ENCODE measurements around the gene RIC1. TPM values are rescaled to one million over a fixed set of nuclear protein-coding genes. Genes with fewer than 3 reads are reported as not detected.

RIC1 gene
- total and polyA plus RNA-seq, 2 of the 4 experiments (the other 2 are of a cell fraction) = 28.8 to 76.9 TPM

DNA sequence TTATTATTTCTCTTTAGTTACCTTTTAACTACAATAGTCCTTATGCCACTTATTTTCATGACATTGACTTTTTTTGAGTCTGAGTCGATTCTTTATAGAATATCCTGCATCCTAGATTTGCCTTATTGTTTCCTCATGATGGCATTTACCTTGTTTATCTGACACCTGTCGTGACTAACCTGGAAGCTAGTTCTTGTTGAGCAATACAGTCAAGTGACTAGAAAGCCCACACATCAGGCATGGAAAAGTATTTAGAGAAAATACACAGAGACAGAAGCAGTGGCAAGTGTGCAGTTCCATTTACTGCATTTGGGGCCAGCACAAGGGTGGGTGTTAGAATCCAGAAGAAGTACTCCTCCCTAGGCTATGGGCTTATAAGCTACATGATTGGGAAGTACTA, 106.2 kb downstream of the RIC1 start:
- Histone ChIP-seq H3K9ac (ENCODE audit: low read depth, low read length) (no peak overlapping the region), H3K18ac (ENCODE audit: low read depth, low read length) (no peak overlapping the region), H3K4me3 (ENCODE audit: insufficient read depth, low read depth, low read length) (no peak overlapping the region), H4K5ac (ENCODE audit: low read depth, low read length) (no peak overlapping the region), H3K4me1 (ENCODE audit: control insufficient read depth, insufficient read depth, low read length) (no peaks in the 10 kb centered on the region), H2AFZ (replicated peaks; ENCODE audit: low read length, poor library complexity) (no peak overlapping the region), H3K27me3 (ENCODE audit: control insufficient read depth, insufficient read depth, low read length) (no peaks in the 10 kb centered on the region), H3K14ac (replicated peaks; ENCODE audit: low read depth, low read length) (no peak overlapping the region), H2AK9ac (replicated peaks; ENCODE audit: low read depth, low read length, poor library complexity) (no peak overlapping the region), H3K9me3 (ENCODE audit: control insufficient read depth, insufficient read depth, low read length) (no peaks in the 10 kb centered on the region), H3K4ac (ENCODE audit: low read depth, low read length) (no peak overlapping the region), H2BK20ac (ENCODE audit: low read depth, low read length) (no peak overlapping the region), H4K20me1 (ENCODE audit: insufficient read depth, low read length) (peaks cover 5% of the 10 kb centered on the region; the same call in 1 of the 2 replicates), H2BK5ac (ENCODE audit: low read depth, low read length, poor library complexity, severe bottlenecking) (peak overlapping the region; percentile 38), H3K79me1 (ENCODE audit: low read depth in 1 of 2, low read length in 2 of 2) (peaks cover 13 to 18% of the 10 kb centered on the region in 2 experiments), H2BK15ac (ENCODE audit: low read depth, low read length) (no peak overlapping the region), H3K9me1 (ENCODE audit: insufficient read depth, low read length) (peaks cover 4% of the 10 kb centered on the region; the same call in 1 of the 2 replicates), H3K27ac (ENCODE audit: insufficient read depth, low read length) (no peak overlapping the region), H2AK5ac (ENCODE audit: low read depth, low read length) (no peak overlapping the region), H4K91ac (ENCODE audit: insufficient read depth, low read depth, low read length) (no peak overlapping the region), H3K4me2 (ENCODE audit: low read depth, low read length) (no peak overlapping the region), H3K23ac (ENCODE audit: low read depth, low read length) (no peak overlapping the region), H2BK120ac (ENCODE audit: low read depth, low read length) (no peak overlapping the region), H3K56ac (ENCODE audit: extremely low read depth, insufficient read depth, low read length) (no peak overlapping the region), H3K36me3 (ENCODE audit: control insufficient read depth, insufficient read depth, low read length) (peaks cover 28% of the 10 kb centered on the region), H4K8ac (ENCODE audit: low read depth in 2 of 2, low read length in 2 of 2) (no peak overlapping the region)
- CTCF ChIA-PET = interaction anchor here (1.2 kb wide), 1 partner anchor 14 kb away, joined by 3 read pairs; no protein-coding TSS in a partner anchor
- WGBS, 2 experiments (ENCODE audit: extremely low coverage in 2 of 2, insufficient read length in 1 of 2) = 100% methylated on average over 1 of the region's 2 CpGs; no CpG with 5 or more reads in 1 of the 2 experiments
- TF ChIP-seq RCOR1 (IDR thresholded peaks at IDR 0.05; ENCODE audit: insufficient replicate concordance, low read length) (no peak), CTCF (conservative IDR thresholded peaks at IDR 0.05; ENCODE audit: low read depth, low read length) (no peak), POLR2A (IDR thresholded peaks at IDR 0.05; ENCODE audit: low read depth, low read length) (no peak), NFE2L2 (IDR thresholded peaks at IDR 0.05; ENCODE audit: low read depth, low read length) (no peak), MAFK (IDR thresholded peaks at IDR 0.05; ENCODE audit: low read depth, low read length) (no peak), BHLHE40 (IDR thresholded peaks at IDR 0.05; ENCODE audit: low read depth, low read length) (no peak), RAD21 (IDR thresholded peaks at IDR 0.05; ENCODE audit: low read length) (no peak), RFX5 (IDR thresholded peaks at IDR 0.05; ENCODE audit: low read depth, low read length) (no peak), FOS (IDR thresholded peaks at IDR 0.05; ENCODE audit: low read depth, low read length) (no peak), SMC3 (IDR thresholded peaks at IDR 0.05; ENCODE audit: low read depth, low read length) (no peak)
- TF ChIP-seq, protein P1, sequence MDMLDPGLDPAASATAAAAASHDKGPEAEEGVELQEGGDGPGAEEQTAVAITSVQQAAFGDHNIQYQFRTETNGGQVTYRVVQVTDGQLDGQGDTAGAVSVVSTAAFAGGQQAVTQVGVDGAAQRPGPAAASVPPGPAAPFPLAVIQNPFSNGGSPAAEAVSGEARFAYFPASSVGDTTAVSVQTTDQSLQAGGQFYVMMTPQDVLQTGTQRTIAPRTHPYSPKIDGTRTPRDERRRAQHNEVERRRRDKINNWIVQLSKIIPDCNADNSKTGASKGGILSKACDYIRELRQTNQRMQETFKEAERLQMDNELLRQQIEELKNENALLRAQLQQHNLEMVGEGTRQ (IDR thresholded peaks at IDR 0.05; ENCODE audit: low read depth, low read length) = no peak
- intact Hi-C loops (cut with micrococcal nuclease) (no loop called here), in situ Hi-C loops (cut with MboI; ENCODE audit: low sequenced_read_pairs) (no loop called here), dilution Hi-C loops (cut with HindIII; ENCODE audit: low sequenced_read_pairs, unreplicated experiment) (no loop called here)
- POLR2A ChIA-PET (ENCODE audit: unreplicated experiment) = no interaction called here
- no peak for ATAC-seq (ENCODE audit: low read depth)
- no TSS peak for BruUV-seq (replicated peaks)
- no peak for DNase-seq
